ENCODE measurements around the gene SAMD4A.

The SAMD4A gene

GRCh38 chr14:54593860-54594259 lies 26.9 kb downstream of the SAMD4A start:
- no peak overlapping the region for H3K27ac ChIP-seq
- TF ChIP-seq CTCF (conservative IDR thresholded peaks at IDR 0.05) (no peak), ZFX (IDR thresholded peaks at IDR 0.05) (no peak)

- TF ChIP-seq ZFX (IDR thresholded peaks at IDR 0.05) (no peak), CTCF (conservative IDR thresholded peaks at IDR 0.05) (no peak)
- H3K27ac ChIP-seq: no peak overlapping the region
Observed at GRCh38 chr14:54594537-54594936, 27.6 kb downstream of the SAMD4A start.

GRCh38 chr14:54597795-54598443 lies 31.0 kb downstream of the SAMD4A start:
- H3K27ac ChIP-seq: no peak overlapping the region
- TF ChIP-seq ZFX (IDR thresholded peaks at IDR 0.05) (no peak), CTCF (conservative IDR thresholded peaks at IDR 0.05) (no peak)

- TF ChIP-seq ZFX (IDR thresholded peaks at IDR 0.05) (no peak), CTCF (conservative IDR thresholded peaks at IDR 0.05) (no peak)
- H3K27ac ChIP-seq: no peak overlapping the region
Observed at GRCh38 chr14:54599966-54600716, 33.2 kb downstream of the SAMD4A start.

- no peak overlapping the region for H3K27ac ChIP-seq
- TF ChIP-seq ZFX (IDR thresholded peaks at IDR 0.05) (no peak), CTCF (conservative IDR thresholded peaks at IDR 0.05) (no peak)
Observed at GRCh38 chr14:54600717-54601109, 33.8 kb downstream of the SAMD4A start.

- no peak overlapping the region for H3K27ac ChIP-seq
- TF ChIP-seq ZFX (IDR thresholded peaks at IDR 0.05) (no peak), CTCF (conservative IDR thresholded peaks at IDR 0.05) (no peak)
Observed at GRCh38 chr14:54603362-54603761, 36.4 kb downstream of the SAMD4A start.

GRCh38 chr14:54606178-54606577 lies 39.2 kb downstream of the SAMD4A start:
- TF ChIP-seq CTCF (conservative IDR thresholded peaks at IDR 0.05) (no peak), ZFX (IDR thresholded peaks at IDR 0.05) (no peak)
- no peak overlapping the region for H3K27ac ChIP-seq

Data from C4-2B (cell line).